Activated CD8-positive, alpha-beta memory T cell treated with anti-CD3 and anti-CD28 coated beads, Interleukin-2, amount 50 U/mL, for 1 hour (primary cell): ENCODE results near the gene SPRY2.
"Not testable (repeated sequence)": the region's sequence is repeated elsewhere in the genome, so short reads cannot be mapped to it uniquely, and the experiment has no call there.

Experiments used
- DNase-seq: peaks from one replicate; pipeline ENCODE4 v3.0.0-alpha.2; 2020; ENCODE audit errors: extremely low read depth

SPRY2 gene

GRCh38 chr13:80341101-80341755, at the start of gene SPRY2:
SPRY2 (minus strand) TSS chr13:80341126; CDS start chr13:80337705, 3,421 bp downstream.
- DNase-seq = no peak

- no peak for DNase-seq
Observed at GRCh38 chr13:80390338-80390737, 49.4 kb upstream of the SPRY2 start.

- no peak for DNase-seq
Observed at GRCh38 chr13:80389073-80390038, 48.4 kb upstream of the SPRY2 start.

GRCh38 chr13:80388506-80388905, 47.6 kb upstream of the SPRY2 start:
- DNase-seq = no peak

GRCh38 chr13:80386592-80386991, 45.7 kb upstream of the SPRY2 start:
- DNase-seq = no peak

GRCh38 chr13:80386002-80386401, 45.1 kb upstream of the SPRY2 start:
- no peak for DNase-seq

- no peak for DNase-seq
Observed at GRCh38 chr13:80382576-80382975, 41.6 kb upstream of the SPRY2 start.

- DNase-seq = no peak
Observed at GRCh38 chr13:80379245-80379644, 38.3 kb upstream of the SPRY2 start.

GRCh38 chr13:80376554-80376953, 35.6 kb upstream of the SPRY2 start:
- no peak for DNase-seq

GRCh38 chr13:80374901-80375300, 34.0 kb upstream of the SPRY2 start:
- DNase-seq = no peak

- no peak for DNase-seq
Observed at GRCh38 chr13:80374444-80374843, 33.5 kb upstream of the SPRY2 start.

GRCh38 chr13:80371840-80372509, 31.0 kb upstream of the SPRY2 start:
- DNase-seq = no peak

GRCh38 chr13:80367473-80367872, 26.5 kb upstream of the SPRY2 start:
- DNase-seq = no peak

GRCh38 chr13:80363890-80364503, 23.1 kb upstream of the SPRY2 start:
- DNase-seq = no peak

- DNase-seq = no peak
Observed at GRCh38 chr13:80362481-80362880, 21.6 kb upstream of the SPRY2 start.

GRCh38 chr13:80361883-80362327, 21.0 kb upstream of the SPRY2 start:
- DNase-seq = no peak

GRCh38 chr13:80361298-80361697, 20.4 kb upstream of the SPRY2 start:
- DNase-seq = no peak

- DNase-seq = no peak
Observed at GRCh38 chr13:80360453-80360800, 19.5 kb upstream of the SPRY2 start.

- DNase-seq = no peak
Observed at GRCh38 chr13:80359778-80360452, 19.0 kb upstream of the SPRY2 start.

- DNase-seq = no peak
Observed at GRCh38 chr13:80359414-80359777, 18.5 kb upstream of the SPRY2 start.

GRCh38 chr13:80355496-80356094, 14.7 kb upstream of the SPRY2 start:
- DNase-seq = not testable (repeated sequence)
